NOMO-1 treated with DMSO at 0.1 percent for 48 hours (cell line): ENCODE measurements around the gene MZT2B.
"Not testable (repeated sequence)": the region's sequence is repeated elsewhere in the genome, so short reads cannot be mapped to it uniquely, and the experiment has no call there.

Experiments
- DNase-seq: peaks from one replicate; lab custom pipeline; 2025; ENCODE audit not compliant: unreplicated experiment; lab: John Stamatoyannopoulos, UW

The MZT2B gene

GRCh38 chr2:130181880-130182682 is at the start of gene MZT2B:
Gene MZT2B, plus strand, starts transcription at chr2:130182262. Its CDS starts 21 bp downstream, at chr2:130182283.
- DNase-seq = peak; percentile 88

GRCh38 chr2:130135692-130136541 is 46.1 kb upstream of the MZT2B start:
- no peak for DNase-seq

GRCh38 chr2:130136546-130136945 is 45.5 kb upstream of the MZT2B start:
- DNase-seq = not testable (repeated sequence)

GRCh38 chr2:130137118-130137517 is 44.9 kb upstream of the MZT2B start:
- DNase-seq = not testable (repeated sequence)

GRCh38 chr2:130138326-130138725 is 43.7 kb upstream of the MZT2B start:
- DNase-seq = not testable (repeated sequence)

GRCh38 chr2:130138841-130139251 is 43.2 kb upstream of the MZT2B start:
- not testable (repeated sequence) for DNase-seq

GRCh38 chr2:130139331-130140280 is 42.5 kb upstream of the MZT2B start:
- not testable (repeated sequence) for DNase-seq

- DNase-seq = not testable (repeated sequence)
These were observed 41.5 kb upstream of the MZT2B start for GRCh38 chr2:130140516-130140915.

GRCh38 chr2:130141002-130141401 is 41.1 kb upstream of the MZT2B start:
- DNase-seq = not testable (repeated sequence)

- DNase-seq = not testable (repeated sequence)
These were observed 40.3 kb upstream of the MZT2B start for GRCh38 chr2:130141645-130142370.

GRCh38 chr2:130142396-130143265 is 39.4 kb upstream of the MZT2B start:
- not testable (repeated sequence) for DNase-seq

GRCh38 chr2:130143266-130144039 is 38.6 kb upstream of the MZT2B start:
- DNase-seq = not testable (repeated sequence)

GRCh38 chr2:130145006-130145414 is 37.1 kb upstream of the MZT2B start, which contains the start of gene CCDC74B:
Gene CCDC74B, minus strand, starts transcription at chr2:130145112. Its CDS starts 116 bp downstream, at chr2:130144996.
- DNase-seq = not testable (repeated sequence)

GRCh38 chr2:130148515-130148914 is 33.5 kb upstream of the MZT2B start:
- not testable (repeated sequence) for DNase-seq

- no peak for DNase-seq
These were observed 31.6 kb upstream of the MZT2B start for GRCh38 chr2:130150181-130151144.

- not testable (repeated sequence) for DNase-seq
These were observed 30.9 kb upstream of the MZT2B start for GRCh38 chr2:130151145-130151512.
